ENCODE data around the gene LAMP2.

Gene LAMP2

GRCh38 chrX:120429776-120430540 lies 39.1 kb downstream of the LAMP2 start:
- H3K36me3 ChIP-seq (ENCODE audit: control insufficient read depth in 2 of 2, insufficient read depth in 2 of 2, low read length in 2 of 2) = no peaks in the 10 kb centered on the region
- H3K27ac ChIP-seq (ENCODE audit: low read depth in 2 of 2, low read length in 2 of 2) = no peak overlapping the region
- no peak overlapping the region for H3K9ac ChIP-seq (ENCODE audit: low read depth in 1 of 2, low read length in 2 of 2)
- H3K4me1 ChIP-seq (ENCODE audit: control insufficient read depth in 2 of 2, insufficient read depth in 2 of 2, low read length in 2 of 2) = no peaks in the 10 kb centered on the region
- H3K4me3 ChIP-seq (ENCODE audit: low read length in 2 of 2) = no peak overlapping the region
- no peaks in the 10 kb centered on the region for H3K27me3 ChIP-seq (ENCODE audit: control insufficient read depth in 2 of 2, insufficient read depth in 2 of 2, low read length in 2 of 2)
- H3K9me3 ChIP-seq (ENCODE audit: control insufficient read depth in 2 of 2, low read length in 2 of 2) = no peaks in the 10 kb centered on the region

- no peaks in the 10 kb centered on the region for H3K36me3 ChIP-seq (ENCODE audit: control insufficient read depth in 2 of 2, insufficient read depth in 2 of 2, low read length in 2 of 2)
- no peaks in the 10 kb centered on the region for H3K9me3 ChIP-seq (ENCODE audit: control insufficient read depth in 2 of 2, low read length in 2 of 2)
- no peaks in the 10 kb centered on the region for H3K4me1 ChIP-seq (ENCODE audit: control insufficient read depth in 2 of 2, insufficient read depth in 2 of 2, low read length in 2 of 2)
- H3K9ac ChIP-seq (ENCODE audit: low read depth in 1 of 2, low read length in 2 of 2) = no peak overlapping the region
- no peaks in the 10 kb centered on the region for H3K27me3 ChIP-seq (ENCODE audit: control insufficient read depth in 2 of 2, insufficient read depth in 2 of 2, low read length in 2 of 2)
- H3K27ac ChIP-seq (ENCODE audit: low read depth in 2 of 2, low read length in 2 of 2) = no peak overlapping the region
- no peak overlapping the region for H3K4me3 ChIP-seq (ENCODE audit: low read length in 2 of 2)
Measured at GRCh38 chrX:120428309-120428708, 40.8 kb downstream of the LAMP2 start.

GRCh38 chrX:120426599-120426998 lies 42.5 kb downstream of the LAMP2 start:
- H3K27me3 ChIP-seq (ENCODE audit: control insufficient read depth in 2 of 2, insufficient read depth in 2 of 2, low read length in 2 of 2) = no peaks in the 10 kb centered on the region
- no peak overlapping the region for H3K27ac ChIP-seq (ENCODE audit: low read depth in 2 of 2, low read length in 2 of 2)
- H3K4me1 ChIP-seq (ENCODE audit: control insufficient read depth in 2 of 2, insufficient read depth in 2 of 2, low read length in 2 of 2) = no peaks in the 10 kb centered on the region
- no peaks in the 10 kb centered on the region for H3K9me3 ChIP-seq (ENCODE audit: control insufficient read depth in 2 of 2, low read length in 2 of 2)
- no peak overlapping the region for H3K4me3 ChIP-seq (ENCODE audit: low read length in 2 of 2)
- H3K9ac ChIP-seq (ENCODE audit: low read depth in 1 of 2, low read length in 2 of 2) = no peak overlapping the region
- no peaks in the 10 kb centered on the region for H3K36me3 ChIP-seq (ENCODE audit: control insufficient read depth in 2 of 2, insufficient read depth in 2 of 2, low read length in 2 of 2)

- H3K27ac ChIP-seq (ENCODE audit: low read depth in 2 of 2, low read length in 2 of 2) = no peak overlapping the region
- no peaks in the 10 kb centered on the region for H3K4me1 ChIP-seq (ENCODE audit: control insufficient read depth in 2 of 2, insufficient read depth in 2 of 2, low read length in 2 of 2)
- no peak overlapping the region for H3K4me3 ChIP-seq (ENCODE audit: low read length in 2 of 2)
- no peak overlapping the region for H3K9ac ChIP-seq (ENCODE audit: low read depth in 1 of 2, low read length in 2 of 2)
- no peaks in the 10 kb centered on the region for H3K36me3 ChIP-seq (ENCODE audit: control insufficient read depth in 2 of 2, insufficient read depth in 2 of 2, low read length in 2 of 2)
- no peaks in the 10 kb centered on the region for H3K27me3 ChIP-seq (ENCODE audit: control insufficient read depth in 2 of 2, insufficient read depth in 2 of 2, low read length in 2 of 2)
- no peaks in the 10 kb centered on the region for H3K9me3 ChIP-seq (ENCODE audit: control insufficient read depth in 2 of 2, low read length in 2 of 2)
Measured at GRCh38 chrX:120419463-120419862, 49.6 kb downstream of the LAMP2 start.

GRCh38 chrX:120408168-120408567 lies 60.9 kb downstream of the LAMP2 start:
- H3K27me3 ChIP-seq (ENCODE audit: control insufficient read depth in 2 of 2, insufficient read depth in 2 of 2, low read length in 2 of 2) = peaks cover 0 to 2% of the 10 kb centered on the region in 2 donors
- no peaks in the 10 kb centered on the region for H3K4me1 ChIP-seq (ENCODE audit: control insufficient read depth in 2 of 2, insufficient read depth in 2 of 2, low read length in 2 of 2)

GRCh38 chrX:120406638-120407037 lies 62.5 kb downstream of the LAMP2 start:
- H3K4me1 ChIP-seq (ENCODE audit: control insufficient read depth in 2 of 2, insufficient read depth in 2 of 2, low read length in 2 of 2) = no peaks in the 10 kb centered on the region
- H3K27me3 ChIP-seq (ENCODE audit: control insufficient read depth in 2 of 2, insufficient read depth in 2 of 2, low read length in 2 of 2) = peaks cover 0 to 2% of the 10 kb centered on the region in 2 donors
- H3K9me3 ChIP-seq (ENCODE audit: control insufficient read depth in 2 of 2, low read length in 2 of 2) = no peaks in the 10 kb centered on the region

More at GRCh38 chrX:120408168-120408567, 60.9 kb downstream of the LAMP2 start:
- H3K9me3 ChIP-seq (ENCODE audit: control insufficient read depth in 2 of 2, low read length in 2 of 2) = no peaks in the 10 kb centered on the region
- no peak overlapping the region for H3K9ac ChIP-seq (ENCODE audit: low read depth in 1 of 2, low read length in 2 of 2)
- no peaks in the 10 kb centered on the region for H3K36me3 ChIP-seq (ENCODE audit: control insufficient read depth in 2 of 2, insufficient read depth in 2 of 2, low read length in 2 of 2)
- no peak overlapping the region for H3K4me3 ChIP-seq (ENCODE audit: low read length in 2 of 2)
- H3K27ac ChIP-seq (ENCODE audit: low read depth in 2 of 2, low read length in 2 of 2) = no peak overlapping the region

GRCh38 chrX:120402369-120402768 lies 66.7 kb downstream of the LAMP2 start:
- Histone ChIP-seq H3K36me3 (ENCODE audit: control insufficient read depth in 2 of 2, insufficient read depth in 2 of 2, low read length in 2 of 2) (no peaks in the 10 kb centered on the region), H3K9ac (ENCODE audit: low read depth in 1 of 2, low read length in 2 of 2) (no peak overlapping the region), H3K4me1 (ENCODE audit: control insufficient read depth in 2 of 2, insufficient read depth in 2 of 2, low read length in 2 of 2) (no peaks in the 10 kb centered on the region), H3K27ac (ENCODE audit: low read depth in 2 of 2, low read length in 2 of 2) (no peak overlapping the region), H3K9me3 (ENCODE audit: control insufficient read depth in 2 of 2, low read length in 2 of 2) (no peaks in the 10 kb centered on the region), H3K4me3 (ENCODE audit: low read length in 2 of 2) (no peak overlapping the region), H3K27me3 (ENCODE audit: control insufficient read depth in 2 of 2, insufficient read depth in 2 of 2, low read length in 2 of 2) (peaks cover 0 to 2% of the 10 kb centered on the region in 2 donors)

More at GRCh38 chrX:120406638-120407037, 62.5 kb downstream of the LAMP2 start:
- no peak overlapping the region for H3K27ac ChIP-seq (ENCODE audit: low read depth in 2 of 2, low read length in 2 of 2)
- no peak overlapping the region for H3K4me3 ChIP-seq (ENCODE audit: low read length in 2 of 2)
- no peaks in the 10 kb centered on the region for H3K36me3 ChIP-seq (ENCODE audit: control insufficient read depth in 2 of 2, insufficient read depth in 2 of 2, low read length in 2 of 2)
- no peak overlapping the region for H3K9ac ChIP-seq (ENCODE audit: low read depth in 1 of 2, low read length in 2 of 2)

- Histone ChIP-seq H3K27me3 (ENCODE audit: control insufficient read depth in 2 of 2, insufficient read depth in 2 of 2, low read length in 2 of 2) (no peaks in the 10 kb centered on the region), H3K4me3 (ENCODE audit: low read length in 2 of 2) (no peak overlapping the region), H3K4me1 (ENCODE audit: control insufficient read depth in 2 of 2, insufficient read depth in 2 of 2, low read length in 2 of 2) (no peaks in the 10 kb centered on the region), H3K36me3 (ENCODE audit: control insufficient read depth in 2 of 2, insufficient read depth in 2 of 2, low read length in 2 of 2) (no peaks in the 10 kb centered on the region), H3K27ac (ENCODE audit: low read depth in 2 of 2, low read length in 2 of 2) (no peak overlapping the region), H3K9me3 (ENCODE audit: control insufficient read depth in 2 of 2, low read length in 2 of 2) (no peaks in the 10 kb centered on the region), H3K9ac (ENCODE audit: low read depth in 1 of 2, low read length in 2 of 2) (no peak overlapping the region)
Measured at GRCh38 chrX:120401301-120401700, 67.8 kb downstream of the LAMP2 start.

GRCh38 chrX:120380699-120381098 lies 88.4 kb downstream of the LAMP2 start:
- Histone ChIP-seq H3K4me3 (ENCODE audit: low read length in 2 of 2) (no peak overlapping the region), H3K9me3 (ENCODE audit: control insufficient read depth in 2 of 2, low read length in 2 of 2) (no peaks in the 10 kb centered on the region), H3K27me3 (ENCODE audit: control insufficient read depth in 2 of 2, insufficient read depth in 2 of 2, low read length in 2 of 2) (peaks cover 0 to 9% of the 10 kb centered on the region in 2 donors), H3K36me3 (ENCODE audit: control insufficient read depth in 2 of 2, insufficient read depth in 2 of 2, low read length in 2 of 2) (no peaks in the 10 kb centered on the region), H3K27ac (ENCODE audit: low read depth in 2 of 2, low read length in 2 of 2) (no peak overlapping the region), H3K4me1 (ENCODE audit: control insufficient read depth in 2 of 2, insufficient read depth in 2 of 2, low read length in 2 of 2) (no peaks in the 10 kb centered on the region), H3K9ac (ENCODE audit: low read depth in 1 of 2, low read length in 2 of 2) (no peak overlapping the region)

GRCh38 chrX:120379937-120380681 lies 89.0 kb downstream of the LAMP2 start:
- Histone ChIP-seq H3K9me3 (ENCODE audit: control insufficient read depth in 2 of 2, low read length in 2 of 2) (no peaks in the 10 kb centered on the region), H3K9ac (ENCODE audit: low read depth in 1 of 2, low read length in 2 of 2) (no peak overlapping the region), H3K27ac (ENCODE audit: low read depth in 2 of 2, low read length in 2 of 2) (no peak overlapping the region), H3K27me3 (ENCODE audit: control insufficient read depth in 2 of 2, insufficient read depth in 2 of 2, low read length in 2 of 2) (peaks cover 0 to 9% of the 10 kb centered on the region in 2 donors), H3K4me1 (ENCODE audit: control insufficient read depth in 2 of 2, insufficient read depth in 2 of 2, low read length in 2 of 2) (no peaks in the 10 kb centered on the region), H3K36me3 (ENCODE audit: control insufficient read depth in 2 of 2, insufficient read depth in 2 of 2, low read length in 2 of 2) (no peaks in the 10 kb centered on the region), H3K4me3 (ENCODE audit: low read length in 2 of 2) (no peak overlapping the region)
